Esophagus mucosa (tissue), 1 donor: ENCODE results near the gene UVSSA. TPM values are rescaled to one million over a fixed set of nuclear protein-coding genes. Genes with fewer than 3 reads are reported as not detected.

Source experiments
- ATAC-seq: fragments of 200-7000 bp; cut with Tn5 transposase; one replicate; pipeline ENCODE4 v1.9.1; 2020
- total RNA-seq: library from RNA; stranded (reverse); gene quantifications from one replicate; pipeline ENCODE4 v1.2.4, GENCODE V29; 2023
- donor health status: DM: yes; HTN: yes; CAD: no.

Gene UVSSA
- total RNA-seq, 1 donor from 2014 or later, result 11.0 TPM

DNA sequence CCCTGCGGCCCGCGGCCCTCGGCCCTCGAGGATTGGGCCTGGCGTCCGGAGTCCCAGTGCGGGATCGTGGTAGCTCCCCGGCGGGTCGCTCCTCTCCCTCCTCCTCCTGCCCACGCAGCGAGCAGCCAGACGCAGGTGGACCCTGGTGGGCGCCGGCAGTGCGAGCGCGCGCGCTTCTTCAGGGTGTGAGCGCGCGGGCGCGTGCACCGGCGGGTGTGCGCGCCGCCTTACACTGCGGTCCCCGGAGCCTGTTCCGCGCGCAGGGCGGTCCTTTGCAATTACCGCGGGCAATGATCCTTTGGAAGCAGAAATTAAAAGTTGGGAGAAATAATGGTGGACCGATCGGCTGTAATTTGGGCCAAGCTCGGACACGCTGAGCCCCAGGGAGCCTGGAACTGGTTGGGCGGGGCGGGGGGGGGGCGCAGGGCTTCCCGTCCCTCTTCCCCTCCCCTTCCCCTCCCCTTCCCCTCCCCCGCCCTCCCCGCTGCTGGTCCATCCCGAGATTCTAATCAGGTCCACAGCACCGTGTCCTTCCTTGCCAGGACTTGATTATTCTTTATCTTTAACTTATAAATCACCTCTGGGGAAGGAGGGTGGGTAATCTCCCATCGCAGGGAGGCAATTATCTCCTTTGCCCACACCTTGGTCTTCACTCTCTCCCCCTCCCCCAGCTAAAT is 60.8 kb downstream of the UVSSA start:
- no peak for ATAC-seq

DNA sequence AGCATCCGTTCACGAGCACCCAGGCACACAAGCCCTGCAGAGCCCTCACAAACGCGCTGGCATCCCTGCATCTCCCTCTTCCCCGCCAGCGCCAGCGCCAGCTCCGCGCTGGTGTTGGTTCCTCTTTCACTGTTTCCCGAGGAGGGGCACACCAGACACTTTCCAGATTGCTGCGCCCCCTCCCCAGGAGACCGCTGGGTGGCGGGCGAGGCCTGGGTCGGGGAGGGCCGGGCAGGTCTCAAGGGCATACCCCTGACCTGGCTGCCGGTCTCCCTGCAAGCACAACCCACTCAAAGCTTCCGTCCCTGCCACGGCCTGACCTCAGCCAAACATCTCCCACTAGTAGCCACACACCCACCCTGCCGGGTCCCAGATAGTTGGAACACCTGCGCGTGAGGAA is 61.4 kb downstream of the UVSSA start:
- no peak for ATAC-seq

DNA sequence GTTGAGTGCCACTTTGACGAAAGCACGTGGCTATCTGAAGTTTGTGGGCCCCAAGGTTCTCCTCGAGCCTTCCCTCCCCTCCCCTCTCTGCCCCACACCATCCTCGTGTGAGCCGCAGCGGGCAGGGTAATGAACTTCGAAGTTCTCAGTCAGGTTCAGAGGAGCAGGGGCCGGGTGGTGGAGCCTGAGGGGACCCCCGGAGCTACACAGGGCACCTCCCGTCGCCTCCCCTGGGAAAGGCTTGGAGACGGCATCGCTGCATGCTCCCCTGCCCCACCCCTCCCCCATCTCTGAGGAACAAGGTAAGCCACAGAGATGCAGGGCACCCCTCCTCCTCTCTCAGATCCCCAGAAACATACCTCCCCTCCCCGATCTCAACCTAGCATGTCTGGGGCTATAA is 62.1 kb downstream of the UVSSA start:
- no peak for ATAC-seq

GRCh38 chr4:1409491-1410425 is 62.8 kb downstream of the UVSSA start:
- no peak for ATAC-seq

DNA sequence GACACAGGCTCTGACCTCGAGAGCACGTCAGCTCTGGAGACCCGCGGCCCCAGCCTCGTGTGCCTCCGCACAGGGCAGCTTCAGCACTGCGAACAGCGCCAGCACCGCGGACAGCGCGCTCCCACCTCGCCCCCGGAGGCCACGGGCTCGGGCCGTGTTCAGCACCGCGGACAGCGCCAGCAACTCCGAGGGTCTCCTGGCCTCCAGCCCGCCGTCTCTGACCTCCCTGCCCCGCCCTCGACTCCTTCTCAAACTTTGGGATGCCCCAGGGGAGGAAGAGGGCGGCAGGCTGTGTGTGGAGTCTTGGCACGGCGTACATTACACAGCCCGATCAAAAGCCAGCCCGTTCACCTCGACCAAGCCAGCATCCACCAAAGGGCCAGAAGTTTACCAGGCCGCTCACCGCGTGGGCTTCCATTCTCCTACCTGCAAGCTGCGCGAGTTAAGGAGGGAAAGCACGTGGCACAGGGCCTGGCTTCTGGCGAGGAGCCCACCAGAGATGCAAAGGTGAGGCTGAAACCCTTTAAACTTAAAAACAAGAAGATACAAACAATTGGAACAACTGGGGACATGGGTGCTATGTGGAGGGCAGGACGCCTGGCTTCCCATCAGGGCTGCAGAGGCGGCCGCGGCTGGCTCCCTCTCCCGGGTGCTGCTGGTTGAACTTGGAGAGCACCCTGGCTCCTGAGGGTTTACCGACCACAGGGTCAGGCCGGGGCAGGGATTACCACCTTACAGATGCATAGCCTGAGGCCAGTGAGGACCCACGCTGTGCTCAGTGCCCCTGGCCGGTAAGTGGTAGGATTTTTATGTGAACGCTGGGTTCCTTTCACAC is 63.7 kb downstream of the UVSSA start:
- ATAC-seq, result peak; percentile 47

DNA sequence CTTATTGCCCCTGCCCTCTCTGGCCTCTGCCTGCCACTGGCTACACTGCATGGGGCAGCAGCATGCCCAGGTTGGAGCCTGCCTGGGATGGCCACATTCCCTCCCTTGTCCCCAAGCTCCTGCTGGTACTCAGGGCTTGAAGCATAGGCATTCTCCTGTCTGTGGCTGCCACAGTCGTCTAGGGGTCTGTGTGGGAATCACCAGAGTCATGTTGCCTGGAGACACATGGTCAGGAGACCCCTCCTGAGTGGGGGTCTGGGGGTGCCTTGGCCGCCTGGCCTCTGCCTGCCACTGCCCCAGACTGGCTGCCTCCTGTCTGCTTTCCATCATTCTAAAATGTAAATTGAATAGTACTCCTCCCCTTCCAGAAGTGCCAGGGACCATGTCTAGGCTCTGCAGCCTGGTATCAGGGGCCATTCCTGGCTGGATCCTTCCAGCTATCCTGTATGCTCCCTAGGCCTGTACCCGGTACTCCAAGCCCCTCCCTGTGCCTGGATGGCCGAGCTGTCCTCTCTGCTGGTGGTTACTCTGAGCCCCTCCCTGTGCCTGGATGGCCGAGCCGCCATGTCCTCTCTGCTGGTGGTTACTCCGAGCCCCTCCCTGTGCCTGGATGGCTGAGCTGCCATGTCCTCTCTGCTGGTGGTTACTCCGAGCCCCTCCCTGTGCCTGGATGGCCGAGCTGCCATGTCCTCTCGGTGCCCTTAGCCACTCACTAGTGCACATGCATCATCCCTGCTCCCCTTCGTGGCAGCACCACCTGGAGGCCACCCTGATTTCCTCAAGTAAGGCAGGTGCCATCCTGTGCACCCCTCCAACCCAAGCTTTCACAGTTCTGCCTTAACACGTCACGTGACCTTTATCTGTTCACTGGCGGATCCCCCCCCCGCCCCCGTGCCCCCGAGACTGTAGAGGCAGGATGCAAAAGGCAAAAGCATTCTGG is 64.7 kb downstream of the UVSSA start:
- ATAC-seq, result no peak

GRCh38 chr4:1412376-1413203 is 65.6 kb downstream of the UVSSA start:
- no peak for ATAC-seq

DNA sequence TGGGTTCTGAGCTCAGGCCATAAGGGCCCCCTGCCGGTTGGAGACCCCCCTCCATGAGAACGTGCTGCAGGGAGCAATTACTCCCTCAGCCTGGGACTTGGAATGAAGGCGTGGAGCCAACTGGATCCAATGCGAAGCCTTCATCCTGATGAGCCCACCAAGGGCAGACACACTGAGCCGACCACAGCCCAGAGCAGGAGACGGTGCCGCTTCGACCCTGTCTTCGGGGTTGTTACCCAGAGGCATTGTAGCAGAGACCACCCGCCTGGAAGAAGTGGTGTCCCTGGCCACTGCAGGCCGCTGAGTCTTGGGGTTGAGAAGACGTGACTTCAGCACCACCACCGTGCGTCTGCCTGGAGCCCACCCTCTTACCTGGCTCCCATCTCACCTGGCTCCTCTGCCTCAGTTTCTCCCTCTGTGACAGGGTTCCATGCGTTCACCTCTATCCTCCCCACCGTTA is 66.2 kb downstream of the UVSSA start:
- no peak for ATAC-seq

DNA sequence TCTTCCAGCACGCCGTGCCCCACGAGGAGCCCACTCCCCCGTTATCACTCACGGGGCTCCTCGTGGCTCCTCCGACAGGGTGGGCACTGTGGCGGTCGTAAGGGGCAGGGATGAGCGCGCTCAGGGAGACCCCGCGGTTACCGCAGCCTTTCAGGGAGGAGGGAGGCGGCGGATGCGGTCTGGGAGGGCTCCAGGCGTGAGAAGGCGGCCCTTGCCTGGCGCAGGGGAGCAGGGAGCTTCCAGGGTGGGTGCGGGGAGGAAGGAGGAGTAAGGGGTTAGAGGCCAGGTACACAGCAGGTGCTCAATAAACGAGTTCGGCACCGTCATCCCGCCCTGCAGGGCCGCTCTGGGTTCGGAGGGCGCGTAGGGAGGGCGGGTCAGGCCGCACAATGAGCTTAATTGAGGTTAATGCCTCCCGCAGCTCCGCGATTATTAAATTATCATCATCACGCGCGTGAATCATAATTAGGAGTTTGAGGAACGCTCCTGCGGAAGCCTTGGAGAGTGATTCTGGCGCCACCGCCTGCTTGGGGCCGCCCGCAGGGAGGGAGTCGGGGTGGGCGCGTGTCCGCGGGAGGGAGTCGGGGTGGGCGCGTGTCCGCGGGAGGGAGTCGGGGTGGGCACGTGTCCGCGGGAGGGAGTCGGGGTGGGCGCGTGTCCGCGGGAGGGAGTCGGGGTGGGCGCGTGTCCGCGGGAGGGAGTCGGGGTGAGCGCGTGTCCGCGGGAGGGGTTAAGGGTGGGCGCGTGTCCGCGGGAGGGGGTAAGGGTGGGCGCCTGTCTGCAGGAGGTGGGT is 66.9 kb downstream of the UVSSA start:
- ATAC-seq, result no peak

- no peak for ATAC-seq
Measured at GRCh38 chr4:1414831-1415680, 68.0 kb downstream of the UVSSA start.

- ATAC-seq, result no peak
Measured at GRCh38 chr4:1415681-1415981, 68.6 kb downstream of the UVSSA start.

DNA sequence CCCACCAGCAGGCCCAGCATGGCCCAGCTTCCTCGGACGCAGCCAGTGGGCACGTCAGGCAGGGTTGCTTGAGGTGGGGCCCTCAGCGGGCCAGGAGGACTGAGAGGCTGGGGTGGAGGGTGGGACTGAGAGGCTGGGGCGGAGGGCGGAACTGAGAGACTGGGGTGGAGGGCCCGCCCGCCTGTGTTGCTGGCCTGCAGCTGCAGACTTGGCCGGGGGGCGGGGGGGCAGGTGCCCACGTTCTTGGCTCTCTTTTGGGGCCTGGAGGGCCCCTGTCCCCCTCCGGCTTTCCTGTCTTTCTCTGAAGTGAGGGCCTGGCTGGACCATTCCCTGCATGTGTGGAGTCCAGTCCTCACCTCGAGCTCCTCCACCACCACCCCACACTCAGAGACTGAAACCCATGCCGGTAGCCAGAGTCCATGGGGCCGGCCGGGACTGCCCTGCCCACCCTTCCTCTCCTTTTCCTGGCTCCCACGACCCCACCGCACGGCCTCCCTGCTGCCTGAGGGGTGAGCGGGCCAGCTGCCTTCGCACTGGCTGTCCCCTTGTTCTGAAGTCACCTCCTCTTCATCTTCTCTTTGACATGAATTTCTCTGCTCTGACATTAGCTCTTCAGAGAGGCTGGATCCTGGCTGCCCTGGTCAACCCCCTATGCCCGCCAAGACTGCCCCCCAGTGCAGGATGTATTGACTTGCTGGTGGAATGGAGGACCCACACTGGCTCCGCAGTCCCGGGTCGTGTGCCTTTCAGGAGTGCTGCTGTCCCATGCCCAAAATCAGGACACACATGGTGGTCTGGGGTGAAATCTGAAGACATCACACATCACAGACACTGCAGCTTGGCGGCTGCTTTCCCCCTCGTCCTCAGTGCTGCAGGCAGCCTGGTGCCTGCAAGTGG is 69.3 kb downstream of the UVSSA start:
- no peak for ATAC-seq

GRCh38 chr4:1416948-1417260 is 69.9 kb downstream of the UVSSA start:
- no peak for ATAC-seq

DNA sequence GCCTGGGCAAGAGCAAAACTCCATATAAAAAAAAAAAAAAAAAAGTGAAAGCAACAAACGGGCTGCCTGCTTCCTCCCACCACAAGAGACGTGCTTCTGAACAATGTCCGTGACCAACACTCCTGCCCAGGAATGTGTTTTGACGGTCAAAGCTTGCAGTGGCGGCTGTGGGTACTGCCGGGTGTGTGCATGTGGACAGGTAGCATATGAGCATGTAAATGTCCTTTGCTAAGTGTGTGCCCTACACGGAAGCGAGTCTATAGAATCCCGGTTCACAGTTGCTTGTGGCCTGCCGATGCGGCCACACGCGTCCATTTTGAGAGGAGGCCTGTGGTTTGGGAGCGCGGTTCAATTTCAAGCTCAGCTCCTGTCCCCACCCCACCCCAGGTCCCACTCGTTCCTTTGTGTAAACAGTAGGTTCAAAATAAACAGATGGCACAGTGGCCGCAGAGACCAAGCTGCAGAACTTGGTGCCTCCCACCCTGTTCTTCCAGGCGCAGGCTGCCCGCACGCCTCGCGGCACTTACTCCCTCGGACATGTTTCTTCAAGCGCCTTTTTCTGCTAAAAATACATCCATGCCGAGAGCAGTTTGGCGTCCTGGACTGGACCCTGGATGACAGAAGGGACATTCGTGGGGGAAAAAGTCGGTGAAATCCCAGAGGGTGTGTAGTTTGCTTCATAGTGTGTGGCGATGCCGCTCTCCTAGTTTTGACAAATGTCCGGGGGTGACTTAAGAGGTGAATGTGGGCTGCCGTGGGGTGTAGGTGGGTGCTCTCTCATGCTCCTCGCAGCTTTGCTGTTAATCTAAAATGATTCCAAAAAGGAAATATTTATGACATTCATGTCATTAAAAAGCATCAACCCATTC is 70.7 kb downstream of the UVSSA start:
- no peak for ATAC-seq

GRCh38 chr4:1418494-1419285 is 71.7 kb downstream of the UVSSA start:
- no peak for ATAC-seq

DNA sequence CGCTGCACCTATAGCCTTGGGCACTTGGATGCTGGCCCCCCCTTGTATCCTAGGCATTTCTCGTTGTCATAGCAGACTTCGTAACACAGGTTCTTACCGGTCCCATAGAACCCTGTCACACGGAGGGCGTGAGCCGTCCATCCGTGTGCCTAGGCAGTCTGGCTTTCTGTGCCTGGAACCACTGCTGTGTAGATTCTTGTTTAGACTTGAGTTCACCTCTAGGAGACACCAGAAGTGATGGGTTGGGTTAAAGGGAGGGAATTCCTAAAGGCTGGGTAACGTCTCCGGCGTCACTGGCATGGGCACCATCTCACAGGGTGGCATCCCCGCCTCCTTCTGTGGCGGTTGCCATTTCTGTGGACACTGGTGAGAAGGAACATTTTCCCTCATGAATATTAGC is 72.7 kb downstream of the UVSSA start:
- no peak for ATAC-seq
